Measurements from ENCODE around the gene ENKD1. TPM values are rescaled to one million over a fixed set of nuclear protein-coding genes. Genes with fewer than 3 reads are reported as not detected.

The ENKD1 gene
- total RNA-seq, 6 experiments from 2014 or later = 7.4 to 10.8 (median 8.9) TPM

- no peak for TF ChIP-seq CTCF (IDR thresholded peaks at IDR 0.05)
- no peak for DNase-seq
- H3K27ac Mint-ChIP-seq = no peak overlapping the region
- H3K4me3 Mint-ChIP-seq = no peak overlapping the region
- peaks cover 12% of the 10 kb centered on the region; the same call in 1 of the 2 replicates for H3K36me3 Mint-ChIP-seq (ENCODE audit: low read depth)
- H3K9me3 Mint-ChIP-seq = no peaks in the 10 kb centered on the region
- H3K27me3 Mint-ChIP-seq (ENCODE audit: insufficient read depth) = no peaks in the 10 kb centered on the region
- H3K4me1 Mint-ChIP-seq (ENCODE audit: low read depth) = peaks cover 10% of the 10 kb centered on the region
Measured at GRCh38 chr16:67685388-67686112, 19.0 kb upstream of the ENKD1 start.

GRCh38 chr16:67683767-67684166, 17.2 kb upstream of the ENKD1 start:
- Mint-ChIP-seq H3K4me1 (ENCODE audit: low read depth) (peaks cover 10% of the 10 kb centered on the region), H3K4me3 (peak overlapping the region; percentile 36; the same call in 1 of the 2 replicates), H3K27ac (peak overlapping the region; percentile 46), H3K9me3 (no peaks in the 10 kb centered on the region), H3K27me3 (ENCODE audit: insufficient read depth) (no peaks in the 10 kb centered on the region), H3K36me3 (ENCODE audit: low read depth) (peaks cover 12% of the 10 kb centered on the region; the same call in 1 of the 2 replicates)
- TF ChIP-seq CTCF (IDR thresholded peaks at IDR 0.05) = no peak
- DNase-seq = peak; percentile 28

- Mint-ChIP-seq H3K4me3 (no peak overlapping the region), H3K4me1 (ENCODE audit: low read depth) (peaks cover 10% of the 10 kb centered on the region), H3K36me3 (ENCODE audit: low read depth) (peaks cover 8% of the 10 kb centered on the region; the same call in 1 of the 2 replicates), H3K27me3 (ENCODE audit: insufficient read depth) (no peaks in the 10 kb centered on the region), H3K27ac (no peak overlapping the region), H3K9me3 (no peaks in the 10 kb centered on the region)
- DNase-seq = no peak
- TF ChIP-seq CTCF (IDR thresholded peaks at IDR 0.05) = no peak
Measured at GRCh38 chr16:67679935-67680897, 13.7 kb upstream of the ENKD1 start.

GRCh38 chr16:67678354-67679023, 11.9 kb upstream of the ENKD1 start:
- H3K9me3 Mint-ChIP-seq = no peaks in the 10 kb centered on the region
- H3K4me1 Mint-ChIP-seq (ENCODE audit: low read depth) = peaks cover 4% of the 10 kb centered on the region
- no peak for DNase-seq
- H3K27me3 Mint-ChIP-seq (ENCODE audit: insufficient read depth) = no peaks in the 10 kb centered on the region
- no peak overlapping the region for H3K4me3 Mint-ChIP-seq
- 0 out of 2 replicates have a peak, but pooled peaks cover 3% of the 10 kb centered on the region for H3K36me3 Mint-ChIP-seq (ENCODE audit: low read depth)
- no peak for TF ChIP-seq CTCF (IDR thresholded peaks at IDR 0.05)
- no peak overlapping the region for H3K27ac Mint-ChIP-seq

- Mint-ChIP-seq H3K4me1 (ENCODE audit: low read depth) (peaks cover 2% of the 10 kb centered on the region), H3K4me3 (no peak overlapping the region), H3K9me3 (no peaks in the 10 kb centered on the region), H3K27me3 (ENCODE audit: insufficient read depth) (no peaks in the 10 kb centered on the region), H3K36me3 (ENCODE audit: low read depth) (no peaks in the 10 kb centered on the region), H3K27ac (no peak overlapping the region)
- no peak for TF ChIP-seq CTCF (IDR thresholded peaks at IDR 0.05)
- DNase-seq = no peak
Measured at GRCh38 chr16:67677712-67678111, 11.2 kb upstream of the ENKD1 start.

Measured in HFFc6 (cell line).